WI38 (cell line): ENCODE data around the gene CPT2.
A peak's percentile ranks its signal among the peaks of the same experiment; 100 is the strongest.

ENCODE experiments used
- H3K4me3 ChIP-seq: 2 replicates; pipeline ENCODE4 v1.5.1; 2011; ENCODE audit warnings: low read depth, mild to moderate bottlenecking, control low read depth, low read length
- CTCF ChIP-seq: IDR thresholded peaks from 2 replicates; pipeline ENCODE4 v1.5.1; 2012; ENCODE audit warnings: low read depth, mild to moderate bottlenecking, control low read depth, low read length

Gene CPT2

GRCh38 chr1:53206735-53207379, 10.2 kb downstream of the CPT2 start:
- TF ChIP-seq CTCF = no peak
- H3K4me3 ChIP-seq = no peak overlapping the region

DNA sequence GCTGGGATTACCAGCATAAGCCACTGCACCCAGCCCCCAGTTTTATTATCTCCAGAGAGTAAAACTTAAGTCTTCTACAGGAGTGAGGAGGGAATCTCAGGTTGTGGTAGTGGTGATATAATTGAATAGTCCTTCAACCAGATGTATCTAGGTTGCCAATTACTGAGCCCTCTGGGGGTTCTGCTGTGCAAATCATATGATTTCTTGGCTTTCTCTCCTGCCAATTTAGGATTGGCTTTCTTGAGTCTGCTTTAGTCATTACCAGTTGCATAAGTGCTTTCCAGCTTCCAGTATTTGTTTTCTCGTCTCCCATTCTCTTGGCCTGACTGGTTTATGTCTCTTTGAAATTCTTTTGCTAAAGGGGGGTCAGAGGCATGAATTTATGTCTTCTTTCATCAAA, 11.1 kb downstream of the CPT2 start:
- TF ChIP-seq CTCF = no peak

GRCh38 chr1:53210352-53210751, 13.7 kb downstream of the CPT2 start:
- no peak overlapping the region for H3K4me3 ChIP-seq
- TF ChIP-seq CTCF = no peak

More for the DNA sequence above, 11.1 kb downstream of the CPT2 start:
- no peak overlapping the region for H3K4me3 ChIP-seq

GRCh38 chr1:53210954-53211353, 14.3 kb downstream of the CPT2 start:
- no peak for TF ChIP-seq CTCF
- H3K4me3 ChIP-seq = no peak overlapping the region

GRCh38 chr1:53214376-53214940, 17.8 kb downstream of the CPT2 start:
- no peak overlapping the region for H3K4me3 ChIP-seq
- no peak for TF ChIP-seq CTCF

GRCh38 chr1:53218201-53218600, 21.6 kb downstream of the CPT2 start:
- TF ChIP-seq CTCF = no peak
- no peak overlapping the region for H3K4me3 ChIP-seq

- H3K4me3 ChIP-seq = peak overlapping the region; percentile 81
- TF ChIP-seq CTCF = no peak
Observed at GRCh38 chr1:53219711-53220110, 23.1 kb downstream of the CPT2 start.
